ENCODE data around the gene ESRRA. TPM values are rescaled to one million over a fixed set of nuclear protein-coding genes. Genes with fewer than 3 reads are reported as not detected.
"Not testable (repeated sequence)": the region's sequence is repeated elsewhere in the genome, so short reads cannot be mapped to it uniquely, and the experiment has no call there.

The ESRRA gene
- total and polyA plus RNA-seq, 2 of the 13 experiments (the other 11 are each of a cell fraction or from before 2014, with no cell fraction given): 18.1 to 36.3 TPM

DNA sequence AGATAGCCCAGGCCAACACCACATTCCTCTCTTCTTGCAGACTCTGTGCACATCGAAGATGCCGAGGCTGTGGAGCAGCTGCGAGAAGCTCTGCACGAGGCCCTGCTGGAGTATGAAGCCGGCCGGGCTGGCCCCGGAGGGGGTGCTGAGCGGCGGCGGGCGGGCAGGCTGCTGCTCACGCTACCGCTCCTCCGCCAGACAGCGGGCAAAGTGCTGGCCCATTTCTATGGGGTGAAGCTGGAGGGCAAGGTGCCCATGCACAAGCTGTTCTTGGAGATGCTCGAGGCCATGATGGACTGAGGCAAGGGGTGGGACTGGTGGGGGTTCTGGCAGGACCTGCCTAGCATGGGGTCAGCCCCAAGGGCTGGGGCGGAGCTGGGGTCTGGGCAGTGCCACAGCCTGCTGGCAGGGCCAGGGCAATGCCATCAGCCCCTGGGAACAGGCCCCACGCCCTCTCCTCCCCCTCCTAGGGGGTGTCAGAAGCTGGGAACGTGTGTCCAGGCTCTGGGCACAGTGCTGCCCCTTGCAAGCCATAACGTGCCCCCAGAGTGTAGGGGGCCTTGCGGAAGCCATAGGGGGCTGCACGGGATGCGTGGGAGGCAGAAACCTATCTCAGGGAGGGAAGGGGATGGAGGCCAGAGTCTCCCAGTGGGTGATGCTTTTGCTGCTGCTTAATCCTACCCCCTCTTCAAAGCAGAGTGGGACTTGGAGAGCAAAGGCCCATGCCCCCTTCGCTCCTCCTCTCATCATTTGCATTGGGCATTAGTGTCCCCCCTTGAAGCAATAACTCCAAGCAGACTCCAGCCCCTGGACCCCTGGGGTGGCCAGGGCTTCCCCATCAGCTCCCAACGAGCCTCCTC is 10.6 kb downstream of the ESRRA start:
- H2AFZ ChIP-seq (ENCODE audit: low read length); in situ Hi-C loops (cut with HindIII; ENCODE audit: extremely low pct_ligation_motif_present, low pct_unique_long_range_greater_than_20kb); H3K9me3 ChIP-seq (ENCODE audit: low read length); CTCF ChIA-PET (ENCODE audit: low intra/inter-chr PET ratio, low total read pairs); H4K20me1 ChIP-seq (ENCODE audit: insufficient read depth, low read length); ATAC-seq; BruUV-seq (replicated peaks); DNase-seq (ENCODE audit: low spot score); H3K27me3 ChIP-seq (ENCODE audit: control insufficient read depth in 1 of 2, insufficient read depth in 2 of 2, low read length in 2 of 2); FAIRE-seq: not testable (repeated sequence)
- H3K4me1 ChIP-seq (ENCODE audit: insufficient read depth, low read length): peaks cover 25% of the 10 kb centered on the region
- POLR2A ChIA-PET: interaction anchor here (2.1 to 4.5 kb wide), 6 partner anchors 10 to 129 kb away, joined by 12 to 103 read pairs (median 47); partner anchors contain the start of genes BAD, ESRRA, GPR137 and STIP1
- H3K27ac ChIP-seq (ENCODE audit: extremely low read length, insufficient read depth, low read length): peak overlapping the region; percentile 98
- H3K4me3 ChIP-seq (replicated peaks in 1 of 3; ENCODE audit: insufficient read depth in 1 of 3, low read depth in 2 of 3, low read length in 3 of 3): peak overlapping the region; percentile 97 to 99 (median 99); a peak in 5 of 6 replicates
- peak; percentile 95 for TF ChIP-seq AGO2 (optimal IDR thresholded peaks at IDR 0.05; ENCODE audit: low read depth, low read length)
- TF ChIP-seq RBFOX2 (IDR thresholded peaks at IDR 0.05; ENCODE audit: low read depth, low read length): peak; percentile 69
- TF ChIP-seq HNRNPL (IDR thresholded peaks at IDR 0.05; ENCODE audit: low read depth, low read length): peak; percentile 72; the same call in 1 of the 2 replicates
- H3K9ac ChIP-seq (ENCODE audit: insufficient read depth, low read depth, low read length): peak overlapping the region; percentile 94
- peaks cover 15% of the 10 kb centered on the region for H3K79me2 ChIP-seq (ENCODE audit: insufficient read depth, low read length)
- 80% methylated on average over 8 of the region's 25 CpGs for WGBS (ENCODE audit: low lambda C conversion rate)
- H3K4me2 ChIP-seq (ENCODE audit: low read depth, low read length): peak overlapping the region; percentile 99
- intact Hi-C loops (cut with micrococcal nuclease; ENCODE audit: unreplicated experiment): loop anchor here (2.0 kb wide), 1 partner anchor 43 kb away; the partner anchor contains the start of gene RPS6KA4
- H3K36me3 ChIP-seq (replicated peaks in 1 of 2; ENCODE audit: control insufficient read depth in 1 of 2, insufficient read depth in 2 of 2, low read length in 2 of 2): peaks cover 0 to 26% of the 10 kb centered on the region in 2 experiments; a peak in 3 of 5 replicates

DNA sequence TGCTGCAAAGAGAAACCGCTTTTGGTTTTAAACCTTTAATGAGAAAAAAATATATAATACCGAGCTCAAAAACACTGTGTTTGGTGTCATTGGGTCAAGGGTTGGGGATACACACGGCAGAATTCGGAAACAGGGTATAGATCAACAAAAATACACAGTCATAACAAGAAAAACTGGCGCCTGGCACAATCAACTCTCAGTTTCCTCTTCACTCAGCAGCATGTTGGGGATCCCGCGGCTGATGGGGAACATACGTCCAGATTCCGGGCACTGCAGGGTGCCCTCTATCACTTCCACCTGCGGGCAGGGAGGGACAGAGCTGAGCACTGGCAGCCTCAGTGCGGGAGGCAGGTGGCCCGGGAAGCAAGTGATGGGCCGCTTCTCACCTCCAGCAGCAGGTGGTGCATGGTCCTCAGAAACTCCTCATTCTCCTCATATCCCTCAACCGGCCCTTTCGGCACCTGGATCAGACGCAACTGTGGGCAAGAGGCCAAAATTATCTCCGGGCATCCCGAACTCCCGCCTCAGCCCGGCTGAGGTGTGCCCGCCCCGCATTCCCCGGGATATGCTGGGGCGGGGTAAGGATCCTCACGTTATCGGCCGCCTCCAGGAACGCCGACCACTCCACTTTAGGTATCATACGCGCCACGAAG is 11.5 kb downstream of the ESRRA start:
- ChIA-PET CTCF (ENCODE audit: low intra/inter-chr PET ratio, low total read pairs) (no interaction called here), POLR2A (interaction anchor here (0.8 to 4.5 kb wide), 17 partner anchors 11 to 462 kb away, joined by 3 to 103 read pairs (median 9); partner anchors contain the start of genes BAD, CATSPERZ, ESRRA and FKBP2)
- peak overlapping the region; percentile 99 for H3K4me2 ChIP-seq (ENCODE audit: low read depth, low read length)
- no peak overlapping the region for H2AFZ ChIP-seq (ENCODE audit: low read length)
- TSS peak; percentile 100 for BruUV-seq (replicated peaks)
- peak overlapping the region; percentile 97 to 99 (median 99) for H3K4me3 ChIP-seq (replicated peaks in 1 of 3; ENCODE audit: insufficient read depth in 1 of 3, low read depth in 2 of 3, low read length in 3 of 3)
- intact Hi-C loops (cut with micrococcal nuclease; ENCODE audit: unreplicated experiment) (loop anchor here (2.0 kb wide), 1 partner anchor 42 kb away; the partner anchor contains the start of gene RPS6KA4), in situ Hi-C loops (cut with HindIII; ENCODE audit: extremely low pct_ligation_motif_present, low pct_unique_long_range_greater_than_20kb) (no loop called here)
- H3K27ac ChIP-seq (ENCODE audit: extremely low read length, insufficient read depth, low read length): peak overlapping the region; percentile 98
- no peaks in the 10 kb centered on the region for H3K9me3 ChIP-seq (ENCODE audit: low read length)
- 4% methylated on average over 13 of the region's 32 CpGs for WGBS (ENCODE audit: low lambda C conversion rate)
- no peak for FAIRE-seq
- peak; percentile 41 for DNase-seq (ENCODE audit: low spot score)
- no peaks in the 10 kb centered on the region; a peak in 1 of 5 replicates for H3K27me3 ChIP-seq (ENCODE audit: control insufficient read depth in 1 of 2, insufficient read depth in 2 of 2, low read length in 2 of 2)
- peak; percentile 12 for ATAC-seq
- H3K9ac ChIP-seq (ENCODE audit: insufficient read depth, low read depth, low read length): peak overlapping the region; percentile 94
- no peaks in the 10 kb centered on the region for H4K20me1 ChIP-seq (ENCODE audit: insufficient read depth, low read length)
- peaks cover 1 to 33% of the 10 kb centered on the region in 2 experiments; a peak in 3 of 5 replicates for H3K36me3 ChIP-seq (replicated peaks in 1 of 2; ENCODE audit: control insufficient read depth in 1 of 2, insufficient read depth in 2 of 2, low read length in 2 of 2)
- peaks cover 22% of the 10 kb centered on the region for H3K4me1 ChIP-seq (ENCODE audit: insufficient read depth, low read length)
- peaks cover 15% of the 10 kb centered on the region for H3K79me2 ChIP-seq (ENCODE audit: insufficient read depth, low read length)
- TF ChIP-seq TEAD2 (CRISPR knock-in tag; IDR thresholded peaks at IDR 0.05) (0 out of 2 replicates have a peak, but pooled peaks have one; percentile 10), STAG1 (CRISPR knock-in tag; IDR thresholded peaks at IDR 0.05) (peak; percentile 13; the same call in 1 of the 2 replicates), ZNF546 (CRISPR knock-in tag; conservative IDR thresholded peaks at IDR 0.05) (no peak), NCOA1 (CRISPR knock-in tag; IDR thresholded peaks at IDR 0.05) (0 out of 2 replicates have a peak, but pooled peaks have one; percentile 15), ZNF441 (CRISPR knock-in tag; IDR thresholded peaks at IDR 0.05; ENCODE audit: borderline replicate concordance) (0 out of 2 replicates have a peak, but pooled peaks have one; percentile 12), ZNF256 (CRISPR knock-in tag; conservative IDR thresholded peaks at IDR 0.05) (0 out of 2 replicates have a peak, but pooled peaks have one; percentile 40), NCOA5 (CRISPR knock-in tag; IDR thresholded peaks at IDR 0.05) (0 out of 2 replicates have a peak, but pooled peaks have one; percentile 22), RBM22 (optimal IDR thresholded peaks at IDR 0.05; ENCODE audit: low read length) (peak; percentile 72), NPAS2 (CRISPR knock-in tag; IDR thresholded peaks at IDR 0.05; ENCODE audit: borderline replicate concordance) (no peak), ZMYM2 (CRISPR knock-in tag; IDR thresholded peaks at IDR 0.05) (no peak)
